ENCODE results near the gene SSC5D.

The SSC5D gene

DNA sequence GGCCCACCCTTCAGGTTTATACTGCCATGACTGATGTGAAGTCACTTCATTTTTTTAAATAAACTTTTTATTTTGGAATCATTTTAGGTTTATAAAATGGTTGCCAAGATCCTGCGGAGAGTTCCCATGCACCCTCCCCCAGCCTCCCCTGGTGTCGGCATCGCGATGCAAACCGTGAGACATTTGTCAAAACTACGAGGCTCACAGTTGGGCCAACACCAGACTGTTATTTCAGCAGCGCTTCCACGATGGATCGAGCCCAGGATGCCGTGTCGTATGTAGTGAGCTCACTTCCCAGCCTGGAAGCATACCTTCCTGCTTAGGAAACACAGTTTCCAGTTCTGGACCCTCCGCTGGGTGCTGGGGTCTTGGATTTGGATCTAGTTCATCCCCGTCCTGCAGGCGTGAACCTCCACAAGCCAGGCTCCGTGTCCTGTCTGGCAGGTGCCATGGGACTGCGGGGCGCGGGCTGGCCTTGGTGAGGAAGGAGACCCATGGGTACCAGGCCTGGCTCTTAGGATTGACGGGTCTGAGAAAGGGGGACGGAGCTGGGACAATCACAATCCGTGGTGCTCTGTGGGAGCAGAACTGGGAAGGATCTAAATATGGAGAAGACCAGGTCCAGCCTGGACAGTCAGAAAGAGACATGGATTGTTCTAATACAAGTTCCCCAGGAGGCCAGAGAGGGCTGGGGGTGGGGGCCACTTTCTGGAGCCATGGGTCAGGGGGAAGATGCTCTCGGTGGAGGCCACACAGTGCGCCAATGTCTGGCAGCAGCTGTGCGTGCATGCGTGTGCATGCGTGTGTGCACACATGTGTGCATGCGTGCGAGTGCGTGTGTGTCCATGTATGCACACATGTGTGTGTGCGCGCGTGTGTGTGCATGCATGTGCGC lies 51.1 kb downstream of the SSC5D start:
- DNase-seq: no peak

DNA sequence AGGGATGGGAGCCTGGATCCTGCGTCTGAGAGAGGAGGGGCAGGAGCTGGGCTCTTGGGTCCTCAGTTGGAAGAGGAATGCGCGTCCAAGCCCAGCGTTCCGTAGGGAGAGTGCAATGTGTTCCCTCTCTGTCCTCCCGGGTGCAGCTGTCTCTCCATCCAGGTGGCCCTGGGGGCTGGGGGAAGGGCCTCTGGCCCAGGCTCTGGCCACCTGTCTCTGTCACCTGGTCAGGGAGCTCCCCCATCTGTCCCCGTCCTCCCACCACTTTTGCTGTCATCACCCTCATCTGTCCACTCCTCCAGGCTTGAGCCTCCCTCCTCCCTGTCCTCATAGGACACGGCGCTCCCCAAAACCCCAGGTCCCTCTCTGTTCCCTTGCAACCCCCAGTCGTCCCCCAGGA lies 52.4 kb downstream of the SSC5D start:
- DNase-seq: no peak

DNA sequence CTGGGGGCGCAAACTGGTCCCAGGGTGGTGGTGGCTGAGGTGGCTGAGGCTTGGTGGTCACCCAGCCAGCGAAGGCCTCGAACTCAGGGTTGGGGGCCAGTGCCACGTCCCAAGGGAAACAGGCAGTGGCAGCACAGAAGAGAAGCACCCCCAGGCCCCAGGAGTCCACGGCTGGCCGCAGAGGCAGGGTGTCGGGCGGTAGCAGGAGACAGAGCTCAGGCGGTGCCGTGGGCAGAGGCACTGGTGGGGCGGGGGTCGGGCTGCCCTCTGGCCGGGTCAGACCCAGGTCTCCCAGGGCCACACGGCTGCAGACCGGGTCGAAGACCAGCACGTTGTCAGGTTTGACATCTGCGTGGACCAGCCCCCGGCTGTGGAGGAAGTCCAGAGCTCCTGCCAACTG lies 52.9 kb downstream of the SSC5D start:
- DNase-seq: no peak

- DNase-seq: no peak
Measured at GRCh38 chr19:55542292-55542855, 54.1 kb downstream of the SSC5D start.

DNA sequence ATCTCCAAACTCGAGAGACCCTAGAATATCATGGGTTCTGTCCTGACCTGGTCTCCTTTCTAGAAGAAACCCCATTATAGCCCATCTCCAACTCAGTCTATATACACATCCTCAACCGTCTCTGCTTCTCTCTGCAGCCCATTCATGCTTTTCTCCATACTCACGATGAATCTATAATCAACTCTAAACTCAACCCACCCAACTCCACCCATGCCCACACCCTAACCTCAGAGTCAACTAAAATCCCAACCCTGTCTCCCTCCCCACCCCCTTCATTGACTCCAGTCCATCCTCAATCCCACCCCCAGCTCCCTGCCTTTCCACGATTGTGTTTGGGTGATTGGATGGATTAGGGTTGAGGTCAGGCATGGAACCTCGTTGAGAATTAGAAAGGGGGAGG lies 55.3 kb downstream of the SSC5D start:
- DNase-seq: no peak

DNA sequence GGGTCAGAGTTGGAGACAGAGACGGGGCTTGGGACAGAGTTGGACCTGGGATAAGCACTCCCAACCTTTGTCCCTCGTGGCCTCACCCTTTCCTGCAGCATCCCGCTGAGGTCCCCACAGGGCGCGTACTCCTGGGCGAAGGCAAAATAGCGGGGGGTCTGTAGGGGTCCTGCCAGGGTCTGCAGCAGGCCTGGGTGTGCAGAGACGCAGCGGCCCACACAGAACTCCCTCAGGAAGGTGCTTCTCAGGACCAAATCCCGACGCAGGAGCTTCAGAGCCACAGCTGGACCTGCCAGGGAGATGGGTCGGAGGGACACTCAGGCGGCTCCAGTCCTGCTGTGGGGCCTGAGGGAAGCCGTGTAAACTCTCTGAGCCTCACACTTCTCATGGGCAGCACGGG lies 55.8 kb downstream of the SSC5D start:
- no peak for DNase-seq

GRCh38 chr19:55544776-55545439 lies 56.7 kb downstream of the SSC5D start:
- no peak for DNase-seq

GRCh38 chr19:55545443-55545842 lies 57.2 kb downstream of the SSC5D start, which contains the start of gene SBK3:
TSS of gene SBK3 (minus strand) at chr19:55545543. CDS start at chr19:55545543, 0 bp downstream.
- no peak for DNase-seq

GRCh38 chr19:55546011-55546410 lies 57.8 kb downstream of the SSC5D start:
- no peak for DNase-seq

DNA sequence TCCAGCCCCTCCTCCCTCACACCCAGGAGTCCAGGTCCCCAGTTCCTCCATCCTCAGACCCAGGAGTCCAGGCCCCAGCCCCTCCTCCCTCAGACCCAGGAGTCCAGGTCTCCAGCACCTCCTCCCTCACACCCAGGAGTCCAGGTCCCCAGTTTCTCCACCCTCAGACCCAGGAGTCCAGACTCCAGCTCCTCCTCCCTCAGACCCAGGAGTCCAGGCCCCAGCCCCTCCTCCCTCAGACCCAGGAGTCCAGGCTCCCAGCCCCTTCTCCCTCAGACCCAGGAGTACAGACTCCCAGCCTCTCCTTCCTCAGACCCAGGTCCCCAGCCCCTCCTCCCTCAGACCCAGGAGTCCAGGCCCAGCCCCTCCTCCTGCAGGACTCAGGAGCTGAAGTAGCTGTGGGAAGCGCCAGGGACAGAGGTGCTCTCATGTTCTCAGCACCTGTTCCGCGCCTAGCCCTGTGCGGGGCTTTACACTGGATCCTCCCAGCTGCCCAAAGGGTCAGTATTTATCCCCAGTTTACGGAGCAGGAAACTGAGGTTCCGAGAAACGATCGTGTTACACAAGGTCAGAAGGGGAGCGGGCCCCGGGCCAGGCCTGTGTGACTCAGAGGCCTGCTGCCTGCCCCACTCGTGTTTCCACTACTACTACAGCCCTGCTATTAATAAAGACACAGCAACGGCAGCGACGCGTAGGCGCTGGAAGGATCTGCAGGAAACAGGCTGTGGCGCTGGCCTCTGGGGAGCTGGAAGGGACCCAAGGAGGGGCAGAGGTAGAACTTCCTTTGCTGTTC lies 58.8 kb downstream of the SSC5D start:
- DNase-seq: peak; percentile 74

- DNase-seq: peak; percentile 96
Measured at GRCh38 chr19:55549500-55550320, 61.5 kb downstream of the SSC5D start.

DNA sequence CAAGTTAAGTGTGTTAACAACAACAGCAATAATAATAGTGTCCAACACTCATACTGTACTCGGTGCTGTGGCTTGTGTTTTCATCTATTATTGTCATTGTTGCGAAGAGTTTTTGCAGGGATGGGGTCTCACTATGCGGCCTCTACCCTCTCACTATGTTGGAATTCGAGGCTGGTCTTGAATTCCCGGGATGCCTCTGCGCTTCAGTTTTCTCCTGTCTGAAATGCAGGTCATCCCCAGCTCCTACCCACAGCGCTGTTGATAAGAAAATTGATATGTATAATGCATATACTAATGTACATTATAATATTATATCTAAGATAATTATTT lies 62.0 kb downstream of the SSC5D start:
- DNase-seq: peak; percentile 68

DNA sequence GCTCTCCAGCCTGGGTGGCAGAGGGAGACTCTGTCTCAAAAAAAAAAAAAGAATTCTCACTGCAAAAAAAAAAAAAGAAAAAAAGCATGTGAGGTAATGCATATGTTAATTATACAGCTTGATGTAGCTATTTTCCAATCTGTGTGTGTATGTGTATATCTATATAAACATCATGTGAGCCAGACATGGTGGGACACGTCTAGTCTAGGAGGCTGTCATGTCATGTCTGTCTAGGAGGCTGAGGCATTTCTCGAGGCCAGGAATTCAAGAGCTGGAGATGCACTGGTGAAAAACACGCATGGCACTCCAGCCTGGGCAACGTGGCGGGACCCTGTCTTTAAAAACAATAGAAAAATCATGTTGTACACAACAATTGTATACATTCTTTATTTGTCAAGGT lies 64.0 kb downstream of the SSC5D start:
- DNase-seq: no peak

DNA sequence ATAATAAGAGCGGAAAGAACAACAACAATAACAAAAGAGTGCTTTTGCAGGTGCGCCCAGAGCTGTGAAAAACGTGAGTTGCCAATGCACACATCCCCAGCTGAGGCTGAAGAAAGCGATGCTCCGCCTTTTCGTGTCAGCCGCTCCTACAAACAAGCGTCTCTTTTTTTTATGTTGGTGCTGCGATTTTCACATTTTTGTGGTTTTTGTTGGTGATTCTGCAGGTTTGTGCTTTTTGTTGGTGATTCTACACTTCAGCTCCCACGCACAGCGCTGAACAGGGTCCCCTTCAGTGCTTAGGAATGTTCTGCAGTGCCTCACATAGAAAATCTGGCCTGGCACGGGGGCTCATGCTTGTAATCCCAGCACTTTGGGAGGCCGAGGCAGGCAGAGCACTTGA lies 64.4 kb downstream of the SSC5D start:
- peak; percentile 91 for DNase-seq

DNA sequence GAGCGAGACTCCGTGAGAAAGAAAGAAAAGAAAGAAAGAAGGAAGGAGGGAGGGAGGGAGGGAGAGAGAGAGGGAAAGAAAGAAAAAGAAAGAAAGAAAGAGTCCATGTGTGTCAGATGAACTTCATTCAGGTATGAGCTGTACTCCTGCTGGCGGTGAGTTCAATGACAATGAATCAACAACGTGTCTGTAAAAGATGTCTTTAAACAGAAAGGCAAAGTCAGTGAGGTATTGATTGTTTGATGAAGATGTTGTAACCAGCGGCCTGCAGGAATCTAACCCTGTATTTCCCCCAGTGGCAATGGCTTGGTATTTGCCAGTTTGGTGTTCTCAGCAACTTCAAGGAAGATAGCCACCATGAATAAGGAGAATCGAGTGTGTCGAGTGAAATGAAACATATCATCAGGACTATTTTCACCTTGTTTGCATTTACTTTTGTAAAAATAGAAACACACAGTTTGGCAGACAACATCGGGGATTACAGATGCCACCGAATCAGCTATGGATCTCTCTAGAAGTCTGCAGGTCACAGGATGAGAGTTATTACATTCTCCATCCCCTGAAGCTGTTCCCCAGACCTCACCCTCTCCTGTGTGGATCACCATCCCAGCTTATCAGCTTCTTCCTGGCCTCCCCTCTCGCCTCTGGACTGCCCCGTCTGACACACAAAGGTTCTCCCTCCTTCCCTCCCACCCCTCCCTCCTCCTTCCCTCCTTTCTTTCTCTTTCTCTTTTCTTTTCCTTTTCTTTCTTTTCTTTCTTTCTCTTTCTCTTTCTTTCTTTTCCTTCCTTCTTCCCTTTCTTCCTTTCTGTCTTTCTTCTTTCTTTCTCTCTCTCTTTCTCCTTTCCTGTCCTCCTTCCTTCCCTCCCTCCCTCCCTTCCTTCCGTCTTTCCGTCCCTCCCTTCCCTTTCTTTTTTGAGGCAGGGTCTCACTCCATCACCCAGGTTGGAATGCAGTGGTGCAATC lies 65.3 kb downstream of the SSC5D start:
- DNase-seq: no peak

DNA sequence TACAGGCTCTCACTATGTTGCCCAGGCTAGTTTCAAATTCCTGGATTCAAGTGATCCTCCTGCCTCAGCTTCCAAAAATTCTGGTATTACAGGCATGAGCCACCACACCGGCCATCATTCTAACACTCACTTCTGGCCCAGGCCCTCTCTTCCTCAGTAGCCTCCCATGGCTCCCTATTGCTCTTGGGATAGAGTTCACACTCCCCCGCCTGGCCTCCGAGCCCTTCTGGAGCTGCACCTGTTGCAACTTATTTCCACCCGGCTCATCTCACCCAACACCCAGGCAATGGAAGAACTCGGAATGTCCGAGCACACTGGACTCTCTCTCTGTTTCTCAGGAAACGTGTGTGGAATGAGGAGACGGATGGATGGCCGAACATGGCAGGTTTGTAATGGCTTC lies 66.1 kb downstream of the SSC5D start:
- DNase-seq: no peak

DNA sequence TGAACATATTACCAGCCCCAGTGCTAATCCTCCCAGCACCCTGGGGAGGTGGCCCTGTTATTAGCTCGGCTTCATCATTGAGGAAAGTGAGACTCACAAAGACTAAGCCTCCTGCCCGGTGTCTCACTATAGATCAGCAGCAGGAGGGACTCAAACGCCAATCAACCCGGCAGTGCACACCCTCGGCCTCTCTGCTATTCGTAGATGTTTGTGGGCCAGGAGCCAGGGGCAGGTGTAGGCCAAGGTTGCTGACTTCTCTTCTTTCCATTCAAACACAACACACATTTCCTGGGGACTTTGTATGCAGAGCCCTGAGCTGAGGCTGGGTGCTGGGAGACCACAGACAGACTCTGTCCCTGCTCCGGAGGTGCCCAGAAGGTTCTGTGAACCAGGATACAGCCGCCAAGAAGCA lies 66.5 kb downstream of the SSC5D start:
- no peak for DNase-seq

GRCh38 chr19:55559684-55560083 lies 71.4 kb downstream of the SSC5D start:
- no peak for DNase-seq

DNA sequence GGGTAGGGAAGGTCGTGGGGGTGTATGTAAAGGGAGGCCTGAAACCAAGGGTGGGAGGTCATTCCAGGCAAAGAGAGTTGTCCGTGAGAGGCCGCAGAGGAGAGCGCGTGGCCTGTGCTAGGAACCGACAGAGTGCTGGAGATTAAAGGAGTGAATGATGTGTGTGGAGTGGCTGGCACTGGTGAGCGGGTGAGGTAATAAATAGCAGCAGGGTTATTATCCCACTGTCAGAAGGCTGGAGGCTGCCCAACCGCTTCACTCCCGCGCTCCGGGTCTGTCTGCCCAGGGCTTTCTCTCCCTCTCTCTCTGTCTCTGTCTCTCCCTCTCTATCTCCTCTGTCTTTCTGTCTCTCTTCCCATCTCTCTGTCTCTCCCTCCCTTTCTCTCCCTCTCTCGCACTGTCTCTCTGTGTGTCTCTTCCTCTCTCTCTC lies 75.0 kb downstream of the SSC5D start:
- DNase-seq: no peak

- no peak for DNase-seq
Measured at GRCh38 chr19:55566823-55567222, 78.6 kb downstream of the SSC5D start.
